Vagina (tissue), 2 donors: ENCODE results near the gene PSMD10. TPM values are rescaled to one million over a fixed set of nuclear protein-coding genes. Genes with fewer than 3 reads are reported as not detected.

Experiments used
- DNase-seq, 2 donors: peaks; one replicate each; pipeline ENCODE4 v3.0.0-alpha.2; 2017; ENCODE audit errors: extremely low spot score in 2 of 2
- H3K27ac ChIP-seq: fragments of 200-600 bp; sonication (generic); one replicate; pipeline ENCODE4 v1.5.1; 2019
- H3K27me3 ChIP-seq: fragments of 200-600 bp; sonication (generic); one replicate; pipeline ENCODE4 v1.5.1; 2019
- H3K36me3 ChIP-seq, 2 donors: fragments of 200-600 bp; sonication (generic); one replicate each; pipeline ENCODE4 v1.5.1; 2017 to 2019
- H3K4me1 ChIP-seq: fragments of 200-600 bp; sonication (generic); one replicate; pipeline ENCODE4 v1.5.1; 2019
- H3K4me3 ChIP-seq, 2 donors: fragments of 200-600 bp; sonication (generic); 1 replicate in 1 of 2; 2 replicates in 1 of 2; pipeline ENCODE4 v1.5.1; 2016 to 2019
- H3K9me3 ChIP-seq: fragments of 200-600 bp; sonication (generic); one replicate; pipeline ENCODE4 v1.5.1; 2019
- POLR2A ChIP-seq, 2 donors: fragments of 450-650 bp; IDR thresholded peaks; one replicate each; pipeline ENCODE4 v1.6.1; 2017; ENCODE audit warnings: antibody characterized with exemption in 2 of 2, mild to moderate bottlenecking in 2 of 2, moderate library complexity in 2 of 2
- POLR2AphosphoS5 ChIP-seq, 2 donors: sonication (generic); formaldehyde crosslinking; IDR thresholded peaks; one replicate each; pipeline ENCODE4 v1.9.0; 2017; ENCODE audit warnings: antibody characterized with exemption in 2 of 2, mild to moderate bottlenecking in 2 of 2, low read depth in 1 of 2; ENCODE audit not compliant: insufficient read depth in 1 of 2
- intact Hi-C: fragments of 100-400 bp; cut with DNase I; formaldehyde crosslinking; loops from one replicate; pipeline ENCODE4 v1.15.1; 2023
- total RNA-seq: library from RNA; depleted of rRNA; stranded (reverse); fragments of >200 nt; gene quantifications from one replicate; pipeline ENCODE4 v1.2.3, GENCODE V29; 2016
- TF ChIP-seq, protein P1 (sequence below), 3 experiments: fragments of 450-650 bp in 2 of 3; fragments of 200-600 bp in 1 of 3; sonication (generic) in 1 of 3; IDR thresholded peaks; one replicate each; pipeline ENCODE4 v1.5.1; 2017 to 2019; ENCODE audit warnings: antibody characterized with exemption in 3 of 3, mild to moderate bottlenecking in 2 of 3, moderate library complexity in 2 of 3

The PSMD10 gene
- total RNA-seq, 1 donor from 2014 or later: 33.6 TPM

DNA sequence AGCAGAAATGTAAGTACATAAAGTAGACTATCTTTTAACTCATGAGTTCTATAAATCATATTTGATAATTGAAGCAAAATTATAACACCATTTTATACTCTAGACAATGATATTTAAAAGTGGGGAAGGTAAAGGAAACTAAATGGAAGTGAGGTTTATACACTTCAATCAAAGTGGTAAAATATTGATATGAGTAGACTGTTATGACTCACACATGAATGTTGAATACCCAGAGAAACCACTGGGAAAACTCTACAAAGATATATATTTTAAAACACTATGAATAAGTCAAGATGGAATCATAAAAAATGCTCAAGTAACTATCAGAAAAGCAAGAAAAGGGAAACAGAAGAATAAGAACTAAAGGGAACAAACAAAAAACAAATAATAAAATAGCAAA, 38.1 kb downstream of the PSMD10 start:
- Histone ChIP-seq H3K36me3 (no peaks in the 10 kb centered on the region), H3K4me3 (no peak overlapping the region), H3K4me1 (no peaks in the 10 kb centered on the region), H3K27ac (no peak overlapping the region), H3K27me3 (no peaks in the 10 kb centered on the region), H3K9me3 (no peaks in the 10 kb centered on the region)
- intact Hi-C loops: no loop called here
- TF ChIP-seq, protein P1, sequence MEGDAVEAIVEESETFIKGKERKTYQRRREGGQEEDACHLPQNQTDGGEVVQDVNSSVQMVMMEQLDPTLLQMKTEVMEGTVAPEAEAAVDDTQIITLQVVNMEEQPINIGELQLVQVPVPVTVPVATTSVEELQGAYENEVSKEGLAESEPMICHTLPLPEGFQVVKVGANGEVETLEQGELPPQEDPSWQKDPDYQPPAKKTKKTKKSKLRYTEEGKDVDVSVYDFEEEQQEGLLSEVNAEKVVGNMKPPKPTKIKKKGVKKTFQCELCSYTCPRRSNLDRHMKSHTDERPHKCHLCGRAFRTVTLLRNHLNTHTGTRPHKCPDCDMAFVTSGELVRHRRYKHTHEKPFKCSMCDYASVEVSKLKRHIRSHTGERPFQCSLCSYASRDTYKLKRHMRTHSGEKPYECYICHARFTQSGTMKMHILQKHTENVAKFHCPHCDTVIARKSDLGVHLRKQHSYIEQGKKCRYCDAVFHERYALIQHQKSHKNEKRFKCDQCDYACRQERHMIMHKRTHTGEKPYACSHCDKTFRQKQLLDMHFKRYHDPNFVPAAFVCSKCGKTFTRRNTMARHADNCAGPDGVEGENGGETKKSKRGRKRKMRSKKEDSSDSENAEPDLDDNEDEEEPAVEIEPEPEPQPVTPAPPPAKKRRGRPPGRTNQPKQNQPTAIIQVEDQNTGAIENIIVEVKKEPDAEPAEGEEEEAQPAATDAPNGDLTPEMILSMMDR (IDR thresholded peaks at IDR 0.05): no peak
- TF ChIP-seq POLR2A (IDR thresholded peaks at IDR 0.05) (no peak), POLR2AphosphoS5 (IDR thresholded peaks at IDR 0.05; ENCODE audit: insufficient read depth in 1 of 2, low read depth in 1 of 2) (no peak)
- no peak for DNase-seq

DNA sequence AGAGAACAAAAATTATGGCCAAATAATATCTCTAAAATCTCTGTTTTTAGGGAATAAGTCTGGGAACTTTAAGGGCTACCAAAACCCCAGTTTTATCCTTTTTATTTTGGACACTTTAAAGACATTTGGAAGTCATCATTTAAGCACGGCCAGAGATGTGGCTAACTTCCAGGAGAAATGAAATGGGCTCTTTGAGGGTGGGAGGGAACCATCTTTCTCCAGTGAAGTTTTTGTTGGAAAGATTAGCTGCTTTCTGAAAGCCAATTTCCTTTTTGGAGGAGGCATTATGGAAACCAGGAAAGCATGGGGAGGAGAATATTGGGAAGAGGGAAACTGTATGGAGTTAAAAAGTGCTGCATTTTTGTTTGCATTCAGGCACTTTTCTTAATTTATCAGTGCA, 41.7 kb downstream of the PSMD10 start:
- no peak for DNase-seq
- H3K27ac ChIP-seq: no peak overlapping the region
- intact Hi-C loops: no loop called here
- H3K27me3 ChIP-seq: no peaks in the 10 kb centered on the region
- no peaks in the 10 kb centered on the region for H3K36me3 ChIP-seq
- no peaks in the 10 kb centered on the region for H3K4me1 ChIP-seq
- no peak overlapping the region for H3K4me3 ChIP-seq
- no peak for TF ChIP-seq POLR2AphosphoS5 (IDR thresholded peaks at IDR 0.05; ENCODE audit: insufficient read depth in 1 of 2, low read depth in 1 of 2)
- TF ChIP-seq POLR2A (IDR thresholded peaks at IDR 0.05): no peak
- TF ChIP-seq, protein P1 (IDR thresholded peaks at IDR 0.05): no peak
- no peaks in the 10 kb centered on the region for H3K9me3 ChIP-seq

GRCh38 chrX:108044554-108045256, 46.6 kb downstream of the PSMD10 start, which contains the start of gene VSIG1:
Gene VSIG1 (plus strand): TSS chrX:108045065. CDS start chrX:108045131, 66 bp downstream.
- no peak for TF ChIP-seq POLR2A (IDR thresholded peaks at IDR 0.05)
- TF ChIP-seq, protein P1 (IDR thresholded peaks at IDR 0.05): no peak
- no peak for TF ChIP-seq POLR2AphosphoS5 (IDR thresholded peaks at IDR 0.05; ENCODE audit: insufficient read depth in 1 of 2, low read depth in 1 of 2)
- H3K27ac ChIP-seq: no peak within 1 kb of the TSS
- no peaks in the 10 kb centered on the region for H3K4me1 ChIP-seq
- no peaks in the 10 kb centered on the region for H3K9me3 ChIP-seq
- intact Hi-C loops: no loop called here
- DNase-seq: no peak
- H3K4me3 ChIP-seq: no peak within 1 kb of the TSS
- H3K36me3 ChIP-seq: no peaks in the 10 kb centered on the region
- no peaks in the 10 kb centered on the region for H3K27me3 ChIP-seq

GRCh38 chrX:108036298-108036973, 54.9 kb downstream of the PSMD10 start:
- Histone ChIP-seq H3K27ac (no peak overlapping the region), H3K4me1 (no peaks in the 10 kb centered on the region), H3K9me3 (no peaks in the 10 kb centered on the region), H3K4me3 (no peak overlapping the region), H3K27me3 (no peaks in the 10 kb centered on the region), H3K36me3 (no peaks in the 10 kb centered on the region)
- intact Hi-C loops: no loop called here
- no peak for TF ChIP-seq POLR2A (IDR thresholded peaks at IDR 0.05)
- TF ChIP-seq, protein P1 (IDR thresholded peaks at IDR 0.05): no peak
- no peak for TF ChIP-seq POLR2AphosphoS5 (IDR thresholded peaks at IDR 0.05; ENCODE audit: insufficient read depth in 1 of 2, low read depth in 1 of 2)
- DNase-seq: no peak

DNA sequence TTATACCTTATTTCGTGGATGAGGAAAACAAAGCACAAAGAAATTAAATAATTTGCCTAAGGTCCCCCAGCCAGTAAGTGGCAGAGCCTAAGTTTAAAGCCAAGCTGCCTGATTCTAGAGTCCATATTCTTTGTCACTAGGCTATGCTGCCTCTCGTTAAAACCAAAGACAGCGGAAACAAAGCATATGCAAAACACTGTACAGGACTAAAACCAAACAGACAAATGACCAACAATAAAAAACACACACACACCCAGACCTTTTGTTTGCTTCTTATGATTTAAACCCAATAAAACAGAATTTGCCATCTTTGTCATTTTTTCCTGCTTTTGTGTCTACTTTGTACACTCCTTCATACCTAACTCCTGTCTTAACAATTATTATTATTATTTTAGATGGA, 56.6 kb downstream of the PSMD10 start:
- DNase-seq: no peak
- H3K9me3 ChIP-seq: no peaks in the 10 kb centered on the region
- intact Hi-C loops: no loop called here
- no peak overlapping the region for H3K4me3 ChIP-seq
- TF ChIP-seq POLR2AphosphoS5 (IDR thresholded peaks at IDR 0.05; ENCODE audit: insufficient read depth in 1 of 2, low read depth in 1 of 2) (no peak), POLR2A (IDR thresholded peaks at IDR 0.05) (no peak)
- TF ChIP-seq, protein P1 (IDR thresholded peaks at IDR 0.05): no peak
- H3K27ac ChIP-seq: no peak overlapping the region
- no peaks in the 10 kb centered on the region for H3K4me1 ChIP-seq
- no peaks in the 10 kb centered on the region for H3K27me3 ChIP-seq
- no peaks in the 10 kb centered on the region for H3K36me3 ChIP-seq
